A549 (cell line): ENCODE results near the gene POC1A. TPM values are rescaled to one million over a fixed set of nuclear protein-coding genes. Genes with fewer than 3 reads are reported as not detected.

ENCODE experiments used
- ATAC-seq, 2 experiments: fragments of 200-7000 bp in 1 of 2; fragments of >200 bp in 1 of 2; cut with Nextera tagmentation in 1 of 2; cut with Tn5 transposase in 1 of 2; 3 replicates each; pipeline versions ENCODE4 v1.8.0 to v1.9.1; 2018 to 2020; ENCODE audit warnings: mild to moderate bottlenecking in 1 of 2, moderate library complexity in 1 of 2
- CTCF ChIA-PET: fragments of 300-600 bp; sonication (Branson Sonifier 250); formaldehyde crosslinking; extraction: SDS; loops from one replicate; lab custom pipeline; 2021; ENCODE audit warnings: antibody characterized with exemption, inconsistent platforms; lab: Yijun Ruan, JAX
- POLR2A ChIA-PET: fragments of 350-600 bp; formaldehyde crosslinking; extraction: SDS; loops from one replicate; lab custom pipeline; 2021; ENCODE audit warnings: antibody characterized with exemption, inconsistent platforms; lab: Yijun Ruan, JAX
- DNase-seq, 2 experiments: peaks; one replicate each; pipeline versions ENCODE4 v3.0.0 to v3.0.0-alpha.2; 2011 to 2016; ENCODE audit warnings: low read depth in 1 of 2, low spot score in 1 of 2
- FAIRE-seq: peaks from 2 replicates; lab custom pipeline; 2011; peaks lifted over from hg19 to GRCh38; lab: Jason Lieb, UNC
- H3K27ac ChIP-seq, 2 experiments: fragments of >200 bp; sonication (Bioruptor Twin); formaldehyde crosslinking; 3 replicates each; pipeline ENCODE4 v1.5.1; 2016 to 2017
- H3K4me1 ChIP-seq: fragments of >200 bp; sonication (Bioruptor Twin); formaldehyde crosslinking; 3 replicates; pipeline ENCODE4 v1.6.1; 2016
- H3K4me2 ChIP-seq: fragments of >200 bp; sonication (Bioruptor Twin); formaldehyde crosslinking; 3 replicates; pipeline ENCODE4 v1.6.1; 2016
- H3K4me3 ChIP-seq: fragments of >200 bp; sonication (Bioruptor Twin); formaldehyde crosslinking; 3 replicates; pipeline ENCODE4 v1.5.1; 2016
- H3K9me3 ChIP-seq: fragments of >200 bp; sonication (Bioruptor Twin); formaldehyde crosslinking; 3 replicates; pipeline ENCODE4 v1.6.1; 2016
- CBX8 ChIP-seq: fragments of 200-600 bp; sonication (generic); IDR thresholded peaks from 2 replicates; pipeline ENCODE4 v1.6.1; 2016
- EHF ChIP-seq: fragments of 250-450 bp; sonication (Bioruptor Pico); IDR thresholded peaks from 2 replicates; pipeline ENCODE4 v1.5.0; 2020; ENCODE audit warnings: mild to moderate bottlenecking
- EHMT2 ChIP-seq: fragments of 200-600 bp; sonication (generic); IDR thresholded peaks from 2 replicates; pipeline ENCODE4 v1.6.1; 2016; ENCODE audit warnings: antibody characterized with exemption, low read depth, mild to moderate bottlenecking, moderate library complexity
- EP300 ChIP-seq, 2 experiments: fragments of >200 bp; sonication (Bioruptor Twin); formaldehyde crosslinking; IDR thresholded peaks; 2 replicates in 1 of 2; 3 replicates in 1 of 2; pipeline ENCODE4 v1.6.1; 2016 to 2017
- ESRRA ChIP-seq: fragments of 150-350 bp; IDR thresholded peaks from 2 replicates; pipeline ENCODE4 v1.6.1; 2014; ENCODE audit warnings: mild to moderate bottlenecking, low read length, borderline replicate concordance
- FOSB ChIP-seq: fragments of 250-450 bp; sonication (Bioruptor Pico); IDR thresholded peaks from 2 replicates; pipeline ENCODE4 v1.5.0; 2020; ENCODE audit warnings: mild to moderate bottlenecking, moderate library complexity
- FOSL2 ChIP-seq, 2 experiments: fragments of 450-650 bp in 1 of 2; fragments of >200 bp in 1 of 2; sonication (Bioruptor Twin) in 1 of 2; formaldehyde crosslinking; IDR thresholded peaks; 2 replicates each; pipeline versions ENCODE4 v1.5.0 to v1.6.1; 2016 to 2020; ENCODE audit warnings: mild to moderate bottlenecking in 1 of 2, moderate library complexity in 1 of 2
- HOXB13 ChIP-seq: fragments of 250-450 bp; sonication (Bioruptor Pico); IDR thresholded peaks from 2 replicates; pipeline ENCODE4 v1.5.0; 2020; ENCODE audit warnings: low read depth, mild to moderate bottlenecking, moderate library complexity
- JUNB ChIP-seq: fragments of >200 bp; sonication (Bioruptor Twin); formaldehyde crosslinking; IDR thresholded peaks from 2 replicates; pipeline ENCODE4 v1.6.1; 2016
- KDM1A ChIP-seq: fragments of 200-600 bp; sonication (generic); IDR thresholded peaks from 2 replicates; pipeline ENCODE4 v1.6.1; 2016; ENCODE audit warnings: low read depth, mild to moderate bottlenecking
- KDM5A ChIP-seq: fragments of 200-600 bp; sonication (generic); IDR thresholded peaks from 2 replicates; pipeline ENCODE4 v1.6.1; 2016; ENCODE audit warnings: antibody characterized with exemption, mild to moderate bottlenecking
- PHF8 ChIP-seq: fragments of 200-600 bp; sonication (generic); IDR thresholded peaks from 2 replicates; pipeline ENCODE4 v1.6.1; 2016; ENCODE audit warnings: low read depth, mild to moderate bottlenecking, antibody characterized with exemption, moderate library complexity, borderline replicate concordance
- POLR2AphosphoS2 ChIP-seq: conservative IDR thresholded peaks from 2 replicates; pipeline ENCODE4 v1.6.1; 2012; ENCODE audit warnings: low read length, improper control_type of control experiment, inconsistent platforms
- RARB ChIP-seq: fragments of 250-450 bp; sonication (Bioruptor Pico); IDR thresholded peaks from 2 replicates; pipeline ENCODE4 v1.8.0; 2021; ENCODE audit warnings: mild to moderate bottlenecking, moderate library complexity
- RNF2 ChIP-seq: fragments of 200-600 bp; sonication (generic); IDR thresholded peaks from 2 replicates; pipeline ENCODE4 v1.6.1; 2016; ENCODE audit warnings: low read depth, mild to moderate bottlenecking, antibody characterized with exemption, moderate library complexity, borderline replicate concordance
- SREBF2 ChIP-seq: fragments of 450-650 bp; IDR thresholded peaks from 2 replicates; pipeline ENCODE4 v1.6.1; 2014; ENCODE audit warnings: mild to moderate bottlenecking, moderate library complexity
- TP53 ChIP-seq: fragments of 250-450 bp; sonication (Bioruptor Pico); IDR thresholded peaks from 2 replicates; pipeline ENCODE4 v1.5.0; 2021; ENCODE audit warnings: mild to moderate bottlenecking, moderate library complexity
- ZC3H11A ChIP-seq: fragments of 450-650 bp; IDR thresholded peaks from 2 replicates; pipeline ENCODE4 v1.6.1; 2014; ENCODE audit warnings: antibody characterized with exemption, mild to moderate bottlenecking
- ZFP36 ChIP-seq: fragments of 450-650 bp; IDR thresholded peaks from 2 replicates; pipeline ENCODE4 v1.6.1; 2014; ENCODE audit warnings: borderline replicate concordance; ENCODE audit not compliant: partially characterized antibody
- ZNF302 ChIP-seq: fragments of 250-450 bp; sonication (Bioruptor Pico); IDR thresholded peaks from 2 replicates; pipeline ENCODE4 v1.9.0; 2021; ENCODE audit warnings: inconsistent platforms, mild to moderate bottlenecking, moderate library complexity
- ZSCAN20 ChIP-seq: fragments of 250-450 bp; sonication (Bioruptor Pico); IDR thresholded peaks from 2 replicates; pipeline ENCODE4 v1.8.0; 2022; ENCODE audit warnings: mild to moderate bottlenecking, moderate library complexity
- WGBS: methylation state at CpG from one replicate; pipeline ENCODE4 v1.1.6; 2017; ENCODE audit errors: missing lambda C conversion rate; 5-methylcytosine and 5-hydroxymethylcytosine counted together
- polyA plus RNA-seq, 4 experiments: library from polyadenylated mRNA; depleted of rRNA in 3 of 4; stranded (reverse); fragments of >200 nt; fragmentation: RNase III in 1 of 4; extraction: RNeasy Plus Mini Kit Qiagen cat#74134 plus additional on column Dnase treatment in 1 of 4; gene quantifications; 2 replicates in 3 of 4; 3 replicates in 1 of 4; pipeline ENCODE4 v1.2.3, GENCODE V29; 2011 to 2017
- TF ChIP-seq, protein P1 (sequence below): IDR thresholded peaks from 2 replicates; pipeline ENCODE4 v1.6.1; 2012
- TF ChIP-seq, protein P2 (sequence below): fragments of 250-450 bp; sonication (Bioruptor Pico); IDR thresholded peaks from 2 replicates; pipeline ENCODE4 v1.5.0; 2020; ENCODE audit warnings: low read depth, mild to moderate bottlenecking, moderate library complexity
- TF ChIP-seq, protein P3 (sequence below): IDR thresholded peaks from 2 replicates; pipeline ENCODE4 v1.6.1; 2012
- TF ChIP-seq, protein P4 (sequence below): fragments of >200 bp; sonication (Bioruptor Twin); formaldehyde crosslinking; IDR thresholded peaks from 3 replicates; pipeline ENCODE4 v1.6.1; 2016
- TF ChIP-seq, protein P5 (sequence below): IDR thresholded peaks from 2 replicates; pipeline ENCODE4 v1.6.1; 2012; ENCODE audit warnings: low read depth, borderline replicate concordance
- TF ChIP-seq, protein P6 (sequence below): fragments of >200 bp; sonication (Bioruptor Twin); formaldehyde crosslinking; IDR thresholded peaks from 2 replicates; pipeline ENCODE4 v1.6.1; 2016

POC1A gene
- polyA plus RNA-seq, 2 of the 4 experiments (the other 2 are of a cell fraction) = 9.4 to 14.1 TPM

DNA sequence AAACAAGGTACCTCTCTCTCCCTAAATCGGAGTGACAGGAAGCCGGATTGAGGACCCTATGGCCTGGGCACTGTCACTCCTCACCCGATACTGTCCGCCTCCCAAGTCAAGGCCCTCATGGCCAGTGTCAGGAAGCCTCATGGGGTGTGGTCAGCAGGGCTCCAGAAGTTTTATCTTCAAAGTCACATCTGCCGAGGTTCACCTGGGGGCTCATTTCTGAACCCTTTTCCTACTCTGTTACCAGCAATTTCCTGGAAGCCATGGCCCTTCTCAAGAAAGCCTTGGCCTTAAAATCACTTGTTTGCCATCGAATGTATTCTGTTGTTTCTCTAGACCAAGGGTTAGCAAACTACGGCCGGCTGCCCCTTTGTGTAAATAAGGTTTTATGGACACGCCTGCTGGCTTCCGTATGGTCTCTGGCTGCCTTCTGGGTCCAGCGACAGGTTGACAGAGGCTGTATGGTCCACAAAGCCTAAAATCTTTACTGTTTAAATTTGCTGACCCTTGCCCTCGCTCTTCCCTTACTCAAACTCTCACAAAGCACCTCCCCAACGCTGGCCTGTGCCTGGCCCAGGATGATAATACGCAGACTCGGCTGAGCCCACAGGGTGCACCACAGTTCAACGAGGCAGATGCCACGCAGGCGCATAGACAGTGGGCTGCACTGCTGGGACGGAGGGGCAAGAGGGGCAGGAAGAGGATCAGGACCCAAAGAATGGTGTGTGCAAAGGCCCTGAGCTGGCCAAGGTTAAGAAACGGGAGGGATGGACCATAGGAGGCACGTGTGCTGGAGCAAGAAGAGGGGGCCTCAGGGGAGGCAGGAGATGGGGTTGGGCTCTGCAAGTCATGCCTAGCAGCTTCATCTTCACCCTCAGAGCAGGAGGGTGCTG lies 73.1 kb downstream of the POC1A start (continued):
- TF ChIP-seq, protein P1, sequence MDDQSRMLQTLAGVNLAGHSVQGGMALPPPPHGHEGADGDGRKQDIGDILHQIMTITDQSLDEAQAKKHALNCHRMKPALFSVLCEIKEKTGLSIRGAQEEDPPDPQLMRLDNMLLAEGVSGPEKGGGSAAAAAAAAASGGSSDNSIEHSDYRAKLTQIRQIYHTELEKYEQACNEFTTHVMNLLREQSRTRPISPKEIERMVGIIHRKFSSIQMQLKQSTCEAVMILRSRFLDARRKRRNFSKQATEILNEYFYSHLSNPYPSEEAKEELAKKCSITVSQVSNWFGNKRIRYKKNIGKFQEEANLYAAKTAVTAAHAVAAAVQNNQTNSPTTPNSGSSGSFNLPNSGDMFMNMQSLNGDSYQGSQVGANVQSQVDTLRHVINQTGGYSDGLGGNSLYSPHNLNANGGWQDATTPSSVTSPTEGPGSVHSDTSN = no peak
- TF ChIP-seq HOXB13 (CRISPR knock-in tag) = no peak

DNA sequence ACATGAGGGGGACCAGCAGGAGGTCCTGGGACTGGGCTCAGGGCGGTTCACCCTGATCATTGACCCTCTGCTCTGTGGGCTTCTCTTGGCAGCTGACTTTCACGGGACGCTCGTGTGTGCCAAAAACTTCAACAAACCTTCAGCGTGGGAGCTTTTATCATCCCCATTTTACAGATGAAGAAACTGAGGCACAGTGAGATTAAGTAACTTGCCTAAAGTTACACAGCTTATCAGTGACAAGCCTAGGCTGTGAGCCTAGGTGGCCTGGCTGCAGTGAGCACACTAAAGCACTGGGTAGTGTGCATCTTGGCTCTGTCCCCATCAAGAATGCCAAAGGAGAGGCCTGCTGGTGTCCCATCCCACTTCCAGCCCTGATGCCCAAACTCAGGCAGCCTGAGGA lies 74.3 kb downstream of the POC1A start:
- ATAC-seq (no peak), DNase-seq (no peak), FAIRE-seq (no peak)
- WGBS = 98% methylated on average over 5 of the region's 5 CpGs
- no peak overlapping the region for H3K27ac ChIP-seq
- POLR2A ChIA-PET = interaction anchor here (1.1 kb wide), 1 partner anchor 23 kb away, joined by 3 read pairs; no protein-coding TSS in a partner anchor
- no peak overlapping the region for H3K4me3 ChIP-seq
- no peak overlapping the region for H3K4me2 ChIP-seq
- H3K4me1 ChIP-seq = no peaks in the 10 kb centered on the region
- no peak for TF ChIP-seq ZSCAN20 (CRISPR knock-in tag)
- no peak for TF ChIP-seq FOSL2 (IDR thresholded peaks at IDR 0.05)
- TF ChIP-seq FOSL2 (CRISPR knock-in tag; IDR thresholded peaks at IDR 0.05) = no peak
- TF ChIP-seq KDM1A = no peak
- TF ChIP-seq, protein P1 = no peak
- no peak for TF ChIP-seq TP53 (CRISPR knock-in tag)
- TF ChIP-seq, protein P2, sequence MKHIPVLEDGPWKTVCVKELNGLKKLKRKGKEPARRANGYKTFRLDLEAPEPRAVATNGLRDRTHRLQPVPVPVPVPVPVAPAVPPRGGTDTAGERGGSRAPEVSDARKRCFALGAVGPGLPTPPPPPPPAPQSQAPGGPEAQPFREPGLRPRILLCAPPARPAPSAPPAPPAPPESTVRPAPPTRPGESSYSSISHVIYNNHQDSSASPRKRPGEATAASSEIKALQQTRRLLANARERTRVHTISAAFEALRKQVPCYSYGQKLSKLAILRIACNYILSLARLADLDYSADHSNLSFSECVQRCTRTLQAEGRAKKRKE = no peak
- TF ChIP-seq, protein P3, sequence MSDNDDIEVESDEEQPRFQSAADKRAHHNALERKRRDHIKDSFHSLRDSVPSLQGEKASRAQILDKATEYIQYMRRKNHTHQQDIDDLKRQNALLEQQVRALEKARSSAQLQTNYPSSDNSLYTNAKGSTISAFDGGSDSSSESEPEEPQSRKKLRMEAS = no peak
- TF ChIP-seq EP300 (IDR thresholded peaks at IDR 0.05) = no peak
- no peak for TF ChIP-seq CBX8
- TF ChIP-seq JUNB = no peak
- no peak for TF ChIP-seq EHMT2
- no peak for TF ChIP-seq EHF (CRISPR knock-in tag)
- no peak for TF ChIP-seq RARB
- no peak for TF ChIP-seq FOSB (CRISPR knock-in tag)
- no peak for TF ChIP-seq SREBF2
- no peak for TF ChIP-seq ZNF302
- TF ChIP-seq ESRRA = no peak
- CTCF ChIA-PET = no interaction called here
- no peaks in the 10 kb centered on the region for H3K9me3 ChIP-seq

DNA sequence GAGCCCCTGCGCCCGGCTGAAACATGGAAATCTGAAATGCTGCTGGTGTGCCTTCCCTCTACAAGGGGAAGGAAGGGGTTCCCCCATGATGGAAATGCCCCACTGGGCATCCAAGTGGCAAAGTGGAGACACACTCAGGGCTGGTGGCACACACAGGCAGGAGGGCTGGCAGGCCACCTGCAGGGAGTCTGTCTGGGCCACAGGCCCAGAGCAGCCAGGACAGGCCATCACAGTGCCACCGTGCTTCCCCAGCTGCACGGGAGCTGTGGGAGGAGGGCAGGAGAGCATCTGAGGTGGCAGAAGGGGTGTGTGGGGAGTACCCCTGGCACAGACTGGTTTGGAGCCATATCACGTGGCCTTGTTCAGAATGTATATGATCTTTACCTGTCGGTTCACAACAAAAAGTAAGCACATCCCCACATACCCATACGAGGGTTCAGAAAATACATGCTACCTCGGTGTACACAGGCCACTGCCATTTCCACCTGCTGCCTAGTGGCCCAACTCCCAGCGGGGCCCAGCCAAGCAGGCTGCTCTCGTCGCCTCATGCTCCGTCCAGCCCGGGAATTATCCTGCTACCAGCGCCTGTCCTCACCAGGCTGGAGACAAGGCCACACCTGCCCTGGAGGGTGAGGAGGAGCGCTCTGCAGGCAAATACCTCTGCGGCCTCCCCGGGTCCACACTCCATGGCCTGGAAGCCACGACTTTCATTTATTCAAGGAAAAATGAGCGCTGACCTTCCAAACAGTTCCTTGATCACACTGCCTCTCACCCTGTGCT lies 75.3 kb downstream of the POC1A start:
- POLR2A ChIA-PET = interaction anchor here (1.1 kb wide), 1 partner anchor 22 kb away, joined by 3 read pairs; no protein-coding TSS in a partner anchor
- no peak overlapping the region for H3K27ac ChIP-seq
- WGBS = 89% methylated on average over 14 of the region's 19 CpGs
- no peak overlapping the region for H3K4me2 ChIP-seq
- CTCF ChIA-PET = interaction anchor here (1.2 kb wide), 1 partner anchor 12 kb away, joined by 4 read pairs; no protein-coding TSS in a partner anchor
- no peaks in the 10 kb centered on the region for H3K9me3 ChIP-seq
- FAIRE-seq (no peak), DNase-seq (no peak), ATAC-seq (no peak)
- no peaks in the 10 kb centered on the region for H3K4me1 ChIP-seq
- no peak overlapping the region for H3K4me3 ChIP-seq
- TF ChIP-seq KDM1A (no peak), POLR2AphosphoS2 (no peak), ZNF302 (no peak), HOXB13 (CRISPR knock-in tag) (no peak), SREBF2 (no peak), PHF8 (no peak), ZC3H11A (no peak), CBX8 (no peak), ZFP36 (no peak), RNF2 (no peak), FOSL2 (IDR thresholded peaks at IDR 0.05) (no peak), FOSL2 (CRISPR knock-in tag; IDR thresholded peaks at IDR 0.05) (no peak), KDM5A (no peak)
- TF ChIP-seq, protein P4, sequence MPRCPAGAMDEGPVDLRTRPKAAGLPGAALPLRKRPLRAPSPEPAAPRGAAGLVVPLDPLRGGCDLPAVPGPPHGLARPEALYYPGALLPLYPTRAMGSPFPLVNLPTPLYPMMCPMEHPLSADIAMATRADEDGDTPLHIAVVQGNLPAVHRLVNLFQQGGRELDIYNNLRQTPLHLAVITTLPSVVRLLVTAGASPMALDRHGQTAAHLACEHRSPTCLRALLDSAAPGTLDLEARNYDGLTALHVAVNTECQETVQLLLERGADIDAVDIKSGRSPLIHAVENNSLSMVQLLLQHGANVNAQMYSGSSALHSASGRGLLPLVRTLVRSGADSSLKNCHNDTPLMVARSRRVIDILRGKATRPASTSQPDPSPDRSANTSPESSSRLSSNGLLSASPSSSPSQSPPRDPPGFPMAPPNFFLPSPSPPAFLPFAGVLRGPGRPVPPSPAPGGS = no peak
- TF ChIP-seq, protein P5, sequence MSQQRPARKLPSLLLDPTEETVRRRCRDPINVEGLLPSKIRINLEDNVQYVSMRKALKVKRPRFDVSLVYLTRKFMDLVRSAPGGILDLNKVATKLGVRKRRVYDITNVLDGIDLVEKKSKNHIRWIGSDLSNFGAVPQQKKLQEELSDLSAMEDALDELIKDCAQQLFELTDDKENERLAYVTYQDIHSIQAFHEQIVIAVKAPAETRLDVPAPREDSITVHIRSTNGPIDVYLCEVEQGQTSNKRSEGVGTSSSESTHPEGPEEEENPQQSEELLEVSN = no peak
- TF ChIP-seq, protein P6, sequence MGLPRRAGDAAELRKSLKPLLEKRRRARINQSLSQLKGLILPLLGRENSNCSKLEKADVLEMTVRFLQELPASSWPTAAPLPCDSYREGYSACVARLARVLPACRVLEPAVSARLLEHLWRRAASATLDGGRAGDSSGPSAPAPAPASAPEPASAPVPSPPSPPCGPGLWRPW = no peak
